Bronchial epithelial cell (primary cell): ENCODE data around the gene SENP3. TPM values are rescaled to one million over a fixed set of nuclear protein-coding genes. Genes with fewer than 3 reads are reported as not detected.

Experiments used
- DNase-seq: peaks from one replicate; pipeline ENCODE4 v3.0.0-alpha.2; 2010; ENCODE audit warnings: low read depth
- FAIRE-seq: peaks from 2 replicates; lab custom pipeline; 2011; peaks lifted over from hg19 to GRCh38; lab: Jason Lieb, UNC
- H3K27me3 ChIP-seq: 2 replicates; pipeline ENCODE4 v1.5.1; 2011; ENCODE audit warnings: low read length; ENCODE audit not compliant: control insufficient read depth, insufficient read depth
- H3K36me3 ChIP-seq: 2 replicates; pipeline ENCODE4 v1.5.1; 2011; ENCODE audit warnings: low read length; ENCODE audit not compliant: control insufficient read depth, insufficient read depth
- H3K4me3 ChIP-seq: 2 replicates; pipeline ENCODE4 v1.5.1; 2011; ENCODE audit warnings: mild to moderate bottlenecking, low read depth, low read length, control low read depth
- CTCF ChIP-seq: IDR thresholded peaks from 2 replicates; pipeline ENCODE4 v1.5.1; 2011; ENCODE audit warnings: mild to moderate bottlenecking, moderate library complexity, low read length, control low read depth, inconsistent platforms; ENCODE audit not compliant: insufficient read depth, severe bottlenecking
- total RNA-seq: library from RNA; depleted of rRNA; stranded (reverse); fragments of >200 nt; gene quantifications from 2 replicates; pipeline ENCODE4 v1.2.1, GENCODE V29; 2014

The SENP3 gene
- total RNA-seq, 1 donor from 2014 or later: 129 TPM

GRCh38 chr17:7579834-7580603, 18.3 kb downstream of the SENP3 start:
- Histone ChIP-seq H3K27me3 (no peaks in the 10 kb centered on the region), H3K36me3 (peaks cover 28% of the 10 kb centered on the region), H3K4me3 (peak overlapping the region; percentile 1)
- no peak for DNase-seq
- FAIRE-seq: no peak
- TF ChIP-seq CTCF: no peak

GRCh38 chr17:7580604-7581575, 19.2 kb downstream of the SENP3 start:
- DNase-seq (peak; percentile 57), FAIRE-seq (no peak)
- TF ChIP-seq CTCF: no peak
- Histone ChIP-seq H3K27me3 (no peaks in the 10 kb centered on the region), H3K4me3 (no peak overlapping the region), H3K36me3 (peaks cover 25% of the 10 kb centered on the region)

GRCh38 chr17:7582396-7583252, 20.9 kb downstream of the SENP3 start:
- peaks cover 22% of the 10 kb centered on the region for H3K36me3 ChIP-seq
- peak overlapping the region; percentile 57 for H3K4me3 ChIP-seq
- no peaks in the 10 kb centered on the region for H3K27me3 ChIP-seq
- no peak for FAIRE-seq
- no peak for TF ChIP-seq CTCF
- no peak for DNase-seq

GRCh38 chr17:7583253-7584109, 21.8 kb downstream of the SENP3 start, which contains the start of gene MPDU1:
Gene MPDU1, plus strand, starts transcription at chr17:7583852. Its CDS starts 11 bp downstream, at chr17:7583863.
- DNase-seq (peak; percentile 94), FAIRE-seq (no peak)
- H3K36me3 ChIP-seq: peaks cover 17% of the 10 kb centered on the region
- peak; percentile 0 for TF ChIP-seq CTCF
- H3K4me3 ChIP-seq: peak within 1 kb of the TSS; percentile 57
- H3K27me3 ChIP-seq: no peaks in the 10 kb centered on the region
